ENCODE results near the gene NRG3.

Gene NRG3

GRCh38 chr10:82192665-82193064 is 317.7 kb downstream of the NRG3 start:
- TF ChIP-seq, protein P1, sequence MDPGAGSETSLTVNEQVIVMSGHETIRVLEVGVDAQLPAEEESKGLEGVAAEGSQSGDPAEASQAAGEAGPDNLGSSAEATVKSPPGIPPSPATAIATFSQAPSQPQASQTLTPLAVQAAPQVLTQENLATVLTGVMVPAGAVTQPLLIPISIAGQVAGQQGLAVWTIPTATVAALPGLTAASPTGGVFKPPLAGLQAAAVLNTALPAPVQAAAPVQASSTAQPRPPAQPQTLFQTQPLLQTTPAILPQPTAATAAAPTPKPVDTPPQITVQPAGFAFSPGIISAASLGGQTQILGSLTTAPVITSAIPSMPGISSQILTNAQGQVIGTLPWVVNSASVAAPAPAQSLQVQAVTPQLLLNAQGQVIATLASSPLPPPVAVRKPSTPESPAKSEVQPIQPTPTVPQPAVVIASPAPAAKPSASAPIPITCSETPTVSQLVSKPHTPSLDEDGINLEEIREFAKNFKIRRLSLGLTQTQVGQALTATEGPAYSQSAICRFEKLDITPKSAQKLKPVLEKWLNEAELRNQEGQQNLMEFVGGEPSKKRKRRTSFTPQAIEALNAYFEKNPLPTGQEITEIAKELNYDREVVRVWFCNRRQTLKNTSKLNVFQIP (CRISPR knock-in tag; IDR thresholded peaks at IDR 0.05; ENCODE audit: borderline replicate concordance, low read depth), result no peak
- TF ChIP-seq ZFP3 (CRISPR knock-in tag; IDR thresholded peaks at IDR 0.05) (no peak), ZNF8 (CRISPR knock-in tag; IDR thresholded peaks at IDR 0.05) (no peak), TCF4 (CRISPR knock-in tag; IDR thresholded peaks at IDR 0.05; ENCODE audit: borderline replicate concordance) (no peak), TSHZ2 (CRISPR knock-in tag; IDR thresholded peaks at IDR 0.05) (no peak), BACH2 (CRISPR knock-in tag; IDR thresholded peaks at IDR 0.05; ENCODE audit: borderline replicate concordance) (no peak), ARNTL (CRISPR knock-in tag; IDR thresholded peaks at IDR 0.05; ENCODE audit: borderline replicate concordance, low read depth) (no peak)
- TF ChIP-seq, protein P2, sequence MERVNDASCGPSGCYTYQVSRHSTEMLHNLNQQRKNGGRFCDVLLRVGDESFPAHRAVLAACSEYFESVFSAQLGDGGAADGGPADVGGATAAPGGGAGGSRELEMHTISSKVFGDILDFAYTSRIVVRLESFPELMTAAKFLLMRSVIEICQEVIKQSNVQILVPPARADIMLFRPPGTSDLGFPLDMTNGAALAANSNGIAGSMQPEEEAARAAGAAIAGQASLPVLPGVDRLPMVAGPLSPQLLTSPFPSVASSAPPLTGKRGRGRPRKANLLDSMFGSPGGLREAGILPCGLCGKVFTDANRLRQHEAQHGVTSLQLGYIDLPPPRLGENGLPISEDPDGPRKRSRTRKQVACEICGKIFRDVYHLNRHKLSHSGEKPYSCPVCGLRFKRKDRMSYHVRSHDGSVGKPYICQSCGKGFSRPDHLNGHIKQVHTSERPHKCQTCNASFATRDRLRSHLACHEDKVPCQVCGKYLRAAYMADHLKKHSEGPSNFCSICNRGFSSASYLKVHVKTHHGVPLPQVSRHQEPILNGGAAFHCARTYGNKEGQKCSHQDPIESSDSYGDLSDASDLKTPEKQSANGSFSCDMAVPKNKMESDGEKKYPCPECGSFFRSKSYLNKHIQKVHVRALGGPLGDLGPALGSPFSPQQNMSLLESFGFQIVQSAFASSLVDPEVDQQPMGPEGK (CRISPR knock-in tag; IDR thresholded peaks at IDR 0.05; ENCODE audit: borderline replicate concordance), result no peak
- ATAC-seq, result no peak

- ATAC-seq, result no peak
Measured at GRCh38 chr10:82194419-82194818, 319.4 kb downstream of the NRG3 start.

GRCh38 chr10:82206831-82207230 is 331.8 kb downstream of the NRG3 start:
- ATAC-seq, result peak; percentile 59
- TF ChIP-seq TSHZ2 (CRISPR knock-in tag; IDR thresholded peaks at IDR 0.05) (no peak), TCF4 (CRISPR knock-in tag; IDR thresholded peaks at IDR 0.05; ENCODE audit: borderline replicate concordance) (no peak), ISL1 (CRISPR knock-in tag; IDR thresholded peaks at IDR 0.05) (peak; percentile 60)
- TF ChIP-seq, protein P3, sequence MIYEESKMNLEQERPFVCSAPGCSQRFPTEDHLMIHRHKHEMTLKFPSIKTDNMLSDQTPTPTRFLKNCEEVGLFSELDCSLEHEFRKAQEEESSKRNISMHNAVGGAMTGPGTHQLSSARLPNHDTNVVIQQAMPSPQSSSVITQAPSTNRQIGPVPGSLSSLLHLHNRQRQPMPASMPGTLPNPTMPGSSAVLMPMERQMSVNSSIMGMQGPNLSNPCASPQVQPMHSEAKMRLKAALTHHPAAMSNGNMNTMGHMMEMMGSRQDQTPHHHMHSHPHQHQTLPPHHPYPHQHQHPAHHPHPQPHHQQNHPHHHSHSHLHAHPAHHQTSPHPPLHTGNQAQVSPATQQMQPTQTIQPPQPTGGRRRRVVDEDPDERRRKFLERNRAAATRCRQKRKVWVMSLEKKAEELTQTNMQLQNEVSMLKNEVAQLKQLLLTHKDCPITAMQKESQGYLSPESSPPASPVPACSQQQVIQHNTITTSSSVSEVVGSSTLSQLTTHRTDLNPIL (CRISPR knock-in tag; IDR thresholded peaks at IDR 0.05; ENCODE audit: low read depth), result 0 out of 2 replicates have a peak, but pooled peaks have one; percentile 21
- TF ChIP-seq, protein P2 (CRISPR knock-in tag; IDR thresholded peaks at IDR 0.05; ENCODE audit: borderline replicate concordance), result no peak

More at GRCh38 chr10:82194419-82194818, 319.4 kb downstream of the NRG3 start:
- TF ChIP-seq ARNTL (CRISPR knock-in tag; IDR thresholded peaks at IDR 0.05; ENCODE audit: borderline replicate concordance, low read depth) (no peak), RARB (CRISPR knock-in tag; IDR thresholded peaks at IDR 0.05) (no peak)

- no peak for ATAC-seq
- no peak for TF ChIP-seq ZNF565 (CRISPR knock-in tag; conservative IDR thresholded peaks at IDR 0.05; ENCODE audit: low read depth)
- TF ChIP-seq OSR1 (CRISPR knock-in tag; IDR thresholded peaks at IDR 0.05), result no peak
- TF ChIP-seq, protein P3 (CRISPR knock-in tag; IDR thresholded peaks at IDR 0.05; ENCODE audit: low read depth), result no peak
- TF ChIP-seq, protein P4, sequence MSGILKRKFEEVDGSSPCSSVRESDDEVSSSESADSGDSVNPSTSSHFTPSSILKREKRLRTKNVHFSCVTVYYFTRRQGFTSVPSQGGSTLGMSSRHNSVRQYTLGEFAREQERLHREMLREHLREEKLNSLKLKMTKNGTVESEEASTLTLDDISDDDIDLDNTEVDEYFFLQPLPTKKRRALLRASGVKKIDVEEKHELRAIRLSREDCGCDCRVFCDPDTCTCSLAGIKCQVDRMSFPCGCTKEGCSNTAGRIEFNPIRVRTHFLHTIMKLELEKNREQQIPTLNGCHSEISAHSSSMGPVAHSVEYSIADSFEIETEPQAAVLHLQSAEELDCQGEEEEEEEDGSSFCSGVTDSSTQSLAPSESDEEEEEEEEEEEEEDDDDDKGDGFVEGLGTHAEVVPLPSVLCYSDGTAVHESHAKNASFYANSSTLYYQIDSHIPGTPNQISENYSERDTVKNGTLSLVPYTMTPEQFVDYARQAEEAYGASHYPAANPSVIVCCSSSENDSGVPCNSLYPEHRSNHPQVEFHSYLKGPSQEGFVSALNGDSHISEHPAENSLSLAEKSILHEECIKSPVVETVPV (CRISPR knock-in tag; IDR thresholded peaks at IDR 0.05), result no peak
- TF ChIP-seq ARNTL (CRISPR knock-in tag; IDR thresholded peaks at IDR 0.05; ENCODE audit: borderline replicate concordance, low read depth), result no peak
- no peak for TF ChIP-seq ZFP30 (CRISPR knock-in tag; IDR thresholded peaks at IDR 0.05)
- no peak for TF ChIP-seq ZFP3 (CRISPR knock-in tag; IDR thresholded peaks at IDR 0.05)
Measured at GRCh38 chr10:82208726-82209125, 333.7 kb downstream of the NRG3 start.
